ENCODE results near the gene POLN. TPM values are rescaled to one million over a fixed set of nuclear protein-coding genes. Genes with fewer than 3 reads are reported as not detected.

POLN gene
- total RNA-seq, 4 donors from 2014 or later, result 2.6 to 10.6 (median 6.8) TPM

- no peak for TF ChIP-seq CTCF (IDR thresholded peaks at IDR 0.05; ENCODE audit: low read depth)
These were observed 31.9 kb upstream of the POLN start for GRCh38 chr4:2273657-2274319.

GRCh38 chr4:2273221-2273620 is 31.3 kb upstream of the POLN start:
- no peak for TF ChIP-seq CTCF (IDR thresholded peaks at IDR 0.05; ENCODE audit: low read depth)

DNA sequence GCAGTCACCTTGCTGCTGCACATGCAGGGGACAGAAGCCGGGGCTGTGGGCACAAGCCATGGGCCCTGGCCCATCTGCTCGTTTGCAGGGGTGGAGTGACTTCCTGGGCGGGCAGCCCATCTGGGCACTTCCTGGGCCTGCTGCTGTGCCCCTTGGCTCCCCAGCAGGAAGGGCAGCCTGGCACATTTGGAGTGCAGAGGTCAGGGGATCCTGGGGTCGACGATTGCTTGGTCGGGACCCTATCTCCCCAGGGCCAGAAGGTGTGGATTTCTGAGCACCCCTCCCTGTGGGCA is 30.9 kb upstream of the POLN start:
- TF ChIP-seq CTCF (IDR thresholded peaks at IDR 0.05; ENCODE audit: low read depth), result no peak

GRCh38 chr4:2272026-2272827 is 30.3 kb upstream of the POLN start:
- TF ChIP-seq CTCF (IDR thresholded peaks at IDR 0.05; ENCODE audit: low read depth), result no peak

DNA sequence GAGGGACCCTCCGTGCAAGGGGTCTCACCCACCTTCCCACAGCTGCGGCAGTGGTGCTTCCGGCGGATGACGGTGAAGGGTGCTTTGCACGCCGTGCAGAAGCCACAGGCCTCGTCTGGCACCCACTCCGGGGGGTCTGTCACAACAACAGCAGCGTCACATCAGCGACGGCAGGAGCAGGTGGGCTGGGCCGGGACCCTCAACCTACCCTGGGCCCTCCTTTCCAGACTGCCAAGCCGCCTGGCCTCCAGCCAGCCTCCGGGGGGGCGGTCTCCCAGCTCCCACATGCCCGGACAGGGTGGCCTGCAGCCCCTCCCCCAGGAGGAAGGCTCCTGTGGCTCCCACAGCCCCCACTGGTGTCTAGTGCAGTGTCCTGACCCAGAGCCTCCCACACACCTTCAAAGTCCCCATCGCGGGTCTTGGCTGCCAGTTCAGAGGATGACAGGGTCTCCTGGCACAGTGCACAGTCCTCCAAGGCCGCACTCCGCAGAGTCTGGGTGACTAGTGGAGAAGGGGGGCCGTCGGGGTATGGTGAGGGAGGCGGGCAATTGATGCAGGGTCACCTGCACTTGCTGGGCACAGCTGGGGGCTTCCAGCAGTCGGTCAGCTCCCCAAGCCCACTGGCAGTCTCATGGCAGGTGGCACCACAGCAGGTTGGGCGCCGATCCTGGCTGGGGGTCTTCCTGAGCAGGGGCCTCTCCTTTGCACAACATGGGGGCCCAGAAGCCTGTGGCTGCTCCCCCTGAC is 29.5 kb upstream of the POLN start:
- TF ChIP-seq CTCF (IDR thresholded peaks at IDR 0.05; ENCODE audit: low read depth), result no peak

GRCh38 chr4:2270341-2271165 is 28.6 kb upstream of the POLN start:
- no peak for TF ChIP-seq CTCF (IDR thresholded peaks at IDR 0.05; ENCODE audit: low read depth)
